Measurements from ENCODE around the gene KPNB1.

KPNB1 gene

DNA sequence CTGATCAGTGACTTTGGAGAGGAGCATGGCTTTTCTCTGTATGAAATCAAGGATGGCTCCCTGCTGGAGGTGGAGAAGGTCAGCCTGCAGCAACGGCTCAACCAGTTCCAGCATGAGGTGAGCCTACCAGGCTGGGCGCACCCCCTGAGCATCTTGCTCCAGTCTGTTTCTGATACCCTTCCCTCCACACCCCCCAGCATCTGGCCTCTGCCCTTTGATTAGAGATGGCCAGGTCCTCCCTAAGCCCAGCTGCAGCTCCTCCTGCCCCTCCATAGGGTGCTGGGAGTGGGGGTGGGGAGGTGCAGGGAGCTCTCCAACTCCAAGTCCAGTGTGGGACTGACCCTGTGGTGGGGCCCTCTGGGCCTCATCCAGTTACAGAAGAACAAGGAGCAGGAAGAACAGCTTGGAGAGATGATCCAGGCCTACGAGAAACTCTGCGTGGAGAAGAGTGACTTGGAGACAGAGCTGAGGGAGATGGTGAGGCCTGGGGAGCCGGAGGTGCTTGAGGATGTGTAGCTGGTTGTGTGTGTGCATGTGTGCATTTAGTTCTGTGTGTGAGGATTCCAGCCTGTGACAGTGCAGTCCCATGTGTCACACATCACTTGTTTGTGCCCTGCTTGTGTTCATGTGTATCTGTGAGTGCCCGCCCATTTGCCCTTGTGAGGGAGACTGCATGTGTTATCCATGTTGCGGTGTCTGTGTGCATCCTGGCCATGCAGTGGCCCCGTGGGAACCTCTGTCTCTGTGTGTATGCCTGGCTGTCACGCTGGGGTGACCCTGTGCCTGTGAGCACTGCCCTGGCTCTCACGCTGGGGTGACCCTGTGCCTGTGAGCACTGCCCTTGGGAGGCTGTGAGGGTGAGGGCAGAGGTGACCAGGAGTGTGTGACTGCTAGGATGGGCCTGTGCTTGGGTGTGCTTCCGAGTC, 47.3 kb downstream of the KPNB1 start:
- Histone ChIP-seq H3K4me2 (ENCODE audit: low read depth, low read length, poor library complexity, severe bottlenecking) (no peak overlapping the region), H3K36me3 (ENCODE audit: low read length) (no peaks in the 10 kb centered on the region), H3K79me2 (ENCODE audit: insufficient read depth, low read length) (no peaks in the 10 kb centered on the region), H2AFZ (ENCODE audit: low read depth, low read length, severe bottlenecking) (no peak overlapping the region), H3K27ac (ENCODE audit: low read depth, low read length) (no peak overlapping the region), H3K9me3 (ENCODE audit: insufficient read depth, low read length) (no peaks in the 10 kb centered on the region), H4K20me1 (ENCODE audit: low read depth, low read length) (no peaks in the 10 kb centered on the region), H3K9me2 (replicated peaks; ENCODE audit: insufficient read depth, low read length) (no peaks in the 10 kb centered on the region), H3K27me3 (ENCODE audit: low read length) (no peaks in the 10 kb centered on the region), H3F3A (ENCODE audit: insufficient read depth) (no peaks in the 10 kb centered on the region), H3K4me3 (ENCODE audit: insufficient read depth, low read length, poor library complexity, severe bottlenecking) (no peak overlapping the region), H3K9ac (ENCODE audit: low read length) (no peak overlapping the region)
- TF ChIP-seq, protein P1, sequence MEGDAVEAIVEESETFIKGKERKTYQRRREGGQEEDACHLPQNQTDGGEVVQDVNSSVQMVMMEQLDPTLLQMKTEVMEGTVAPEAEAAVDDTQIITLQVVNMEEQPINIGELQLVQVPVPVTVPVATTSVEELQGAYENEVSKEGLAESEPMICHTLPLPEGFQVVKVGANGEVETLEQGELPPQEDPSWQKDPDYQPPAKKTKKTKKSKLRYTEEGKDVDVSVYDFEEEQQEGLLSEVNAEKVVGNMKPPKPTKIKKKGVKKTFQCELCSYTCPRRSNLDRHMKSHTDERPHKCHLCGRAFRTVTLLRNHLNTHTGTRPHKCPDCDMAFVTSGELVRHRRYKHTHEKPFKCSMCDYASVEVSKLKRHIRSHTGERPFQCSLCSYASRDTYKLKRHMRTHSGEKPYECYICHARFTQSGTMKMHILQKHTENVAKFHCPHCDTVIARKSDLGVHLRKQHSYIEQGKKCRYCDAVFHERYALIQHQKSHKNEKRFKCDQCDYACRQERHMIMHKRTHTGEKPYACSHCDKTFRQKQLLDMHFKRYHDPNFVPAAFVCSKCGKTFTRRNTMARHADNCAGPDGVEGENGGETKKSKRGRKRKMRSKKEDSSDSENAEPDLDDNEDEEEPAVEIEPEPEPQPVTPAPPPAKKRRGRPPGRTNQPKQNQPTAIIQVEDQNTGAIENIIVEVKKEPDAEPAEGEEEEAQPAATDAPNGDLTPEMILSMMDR (IDR thresholded peaks at IDR 0.05; ENCODE audit: insufficient read depth, low read length, poor library complexity, severe bottlenecking) = no peak
- TF ChIP-seq EZH2phosphoT487 (conservative IDR thresholded peaks at IDR 0.05; ENCODE audit: low read length) = no peak

DNA sequence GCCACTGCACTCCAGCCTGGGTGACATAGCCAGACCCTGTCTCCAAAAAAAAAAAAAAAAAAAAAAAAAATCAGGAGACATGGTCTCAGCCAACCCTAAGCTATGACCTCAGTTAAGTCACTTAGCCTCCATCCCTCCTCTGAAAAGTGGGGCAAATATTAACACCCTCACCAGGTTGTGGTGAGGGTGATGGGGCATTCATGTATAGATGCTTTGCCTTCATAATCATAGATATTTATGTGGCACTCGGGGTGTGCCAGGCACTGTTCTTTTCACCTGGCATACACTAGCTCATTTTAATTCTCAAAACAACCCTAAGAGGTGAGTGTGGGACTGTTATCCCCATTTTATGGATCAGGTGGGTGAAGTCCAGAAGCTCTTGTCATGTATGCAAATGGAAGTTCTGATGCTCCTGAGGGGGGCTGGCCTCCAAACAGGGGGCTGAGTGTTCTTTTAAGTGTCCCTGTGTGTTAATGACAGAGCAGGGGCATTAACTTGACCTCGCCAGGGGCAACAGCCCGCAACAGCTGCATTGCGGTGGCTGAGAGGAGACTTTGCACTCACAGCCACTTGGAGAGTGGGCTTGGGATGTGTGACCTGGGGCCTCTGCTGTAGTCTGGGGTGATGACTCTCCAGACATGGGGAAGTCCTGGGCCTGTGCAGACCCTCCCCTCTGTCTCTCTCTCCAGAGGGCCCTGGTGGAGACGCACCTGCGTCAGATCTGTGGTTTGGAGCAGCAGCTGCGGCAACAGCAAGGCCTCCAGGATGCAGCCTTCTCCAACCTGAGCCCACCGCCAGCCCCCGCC, 48.4 kb downstream of the KPNB1 start:
- Histone ChIP-seq H3K4me2 (ENCODE audit: low read depth, low read length, poor library complexity, severe bottlenecking) (no peak overlapping the region), H3K27me3 (ENCODE audit: low read length) (no peaks in the 10 kb centered on the region), H3K36me3 (ENCODE audit: low read length) (no peaks in the 10 kb centered on the region), H3K9ac (ENCODE audit: low read length) (no peak overlapping the region), H3K4me3 (ENCODE audit: insufficient read depth, low read length, poor library complexity, severe bottlenecking) (no peak overlapping the region), H3K79me2 (ENCODE audit: insufficient read depth, low read length) (no peaks in the 10 kb centered on the region), H3K27ac (ENCODE audit: low read depth, low read length) (no peak overlapping the region), H3K9me3 (ENCODE audit: insufficient read depth, low read length) (no peaks in the 10 kb centered on the region), H4K20me1 (ENCODE audit: low read depth, low read length) (no peaks in the 10 kb centered on the region), H3K9me2 (replicated peaks; ENCODE audit: insufficient read depth, low read length) (no peaks in the 10 kb centered on the region), H3F3A (ENCODE audit: insufficient read depth) (no peaks in the 10 kb centered on the region), H2AFZ (ENCODE audit: low read depth, low read length, severe bottlenecking) (no peak overlapping the region)
- TF ChIP-seq, protein P1 (IDR thresholded peaks at IDR 0.05; ENCODE audit: insufficient read depth, low read length, poor library complexity, severe bottlenecking) = no peak
- no peak for TF ChIP-seq EZH2phosphoT487 (conservative IDR thresholded peaks at IDR 0.05; ENCODE audit: low read length)

DNA sequence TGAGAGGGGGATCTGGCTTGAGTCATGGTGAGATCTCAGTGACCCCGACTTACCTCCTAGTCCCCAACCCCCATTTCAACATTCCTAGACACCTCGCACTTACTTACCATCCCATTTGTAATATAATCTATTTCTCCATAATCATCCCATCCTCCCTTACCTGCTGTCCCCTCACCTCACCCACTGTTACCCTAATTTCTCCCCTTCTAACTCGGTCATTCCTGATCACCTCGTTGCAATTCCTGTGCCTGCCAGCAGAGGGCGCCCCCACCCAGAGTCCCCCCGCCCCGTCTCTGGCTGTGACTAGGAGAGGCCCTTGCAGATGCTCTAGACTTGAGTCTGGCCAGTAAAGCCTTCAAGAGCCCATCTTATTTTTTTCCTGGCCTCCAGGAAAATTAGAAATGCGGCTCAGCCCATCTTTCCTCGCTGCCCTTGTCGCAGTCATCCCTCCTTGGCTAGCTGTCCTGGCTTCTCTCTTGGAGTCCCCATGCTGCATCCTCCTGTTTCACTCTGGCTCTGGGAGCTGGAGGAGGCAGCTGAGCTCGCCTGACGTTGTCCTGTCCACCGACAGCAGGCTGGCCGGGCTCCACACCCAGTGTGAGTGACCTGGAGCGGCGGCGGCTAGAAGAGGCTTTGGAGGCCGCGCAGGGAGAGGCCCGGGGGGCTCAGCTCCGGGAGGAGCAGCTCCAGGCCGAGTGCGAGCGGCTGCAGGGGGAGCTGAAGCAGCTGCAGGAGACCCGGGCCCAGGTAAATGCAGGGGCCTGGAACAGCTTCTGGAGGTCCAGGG, 49.2 kb downstream of the KPNB1 start:
- Histone ChIP-seq H3K4me2 (ENCODE audit: low read depth, low read length, poor library complexity, severe bottlenecking) (no peak overlapping the region), H3K27me3 (ENCODE audit: low read length) (no peaks in the 10 kb centered on the region), H3K4me3 (ENCODE audit: insufficient read depth, low read length, poor library complexity, severe bottlenecking) (no peak overlapping the region), H3K79me2 (ENCODE audit: insufficient read depth, low read length) (no peaks in the 10 kb centered on the region), H4K20me1 (ENCODE audit: low read depth, low read length) (no peaks in the 10 kb centered on the region), H3F3A (ENCODE audit: insufficient read depth) (no peaks in the 10 kb centered on the region), H3K9me2 (replicated peaks; ENCODE audit: insufficient read depth, low read length) (no peaks in the 10 kb centered on the region), H2AFZ (ENCODE audit: low read depth, low read length, severe bottlenecking) (no peak overlapping the region), H3K36me3 (ENCODE audit: low read length) (no peaks in the 10 kb centered on the region), H3K27ac (ENCODE audit: low read depth, low read length) (no peak overlapping the region), H3K9me3 (ENCODE audit: insufficient read depth, low read length) (no peaks in the 10 kb centered on the region), H3K9ac (ENCODE audit: low read length) (no peak overlapping the region)
- TF ChIP-seq EZH2phosphoT487 (conservative IDR thresholded peaks at IDR 0.05; ENCODE audit: low read length) = no peak
- TF ChIP-seq, protein P1 (IDR thresholded peaks at IDR 0.05; ENCODE audit: insufficient read depth, low read length, poor library complexity, severe bottlenecking) = peak; percentile 99

Measured in SU-DHL-6 (cell line).